Measurements from ENCODE around the gene ERBB4.

GRCh38 chr2:211437396-211437795 lies 1101.2 kb downstream of the ERBB4 start:
- TF ChIP-seq CTCF (conservative IDR thresholded peaks at IDR 0.05; ENCODE audit: low read depth, low read length), result no peak
- TF ChIP-seq EZH2 (IDR thresholded peaks at IDR 0.05; ENCODE audit: borderline replicate concordance, low read depth, low read length, poor library complexity, severe bottlenecking), result no peak
